GM20000 (cell line): ENCODE data around the gene FAM186B.

ENCODE experiments used
- DNase-seq: peaks from one replicate; pipeline ENCODE4 v3.0.0; 2012; ENCODE audit warnings: low spot score
- TF ChIP-seq, protein P1 (sequence below): IDR thresholded peaks from 2 replicates; pipeline ENCODE4 v1.5.1; 2012; ENCODE audit warnings: mild to moderate bottlenecking, control low read depth; ENCODE audit errors: extremely low read depth, missing control alignments

The FAM186B gene

DNA sequence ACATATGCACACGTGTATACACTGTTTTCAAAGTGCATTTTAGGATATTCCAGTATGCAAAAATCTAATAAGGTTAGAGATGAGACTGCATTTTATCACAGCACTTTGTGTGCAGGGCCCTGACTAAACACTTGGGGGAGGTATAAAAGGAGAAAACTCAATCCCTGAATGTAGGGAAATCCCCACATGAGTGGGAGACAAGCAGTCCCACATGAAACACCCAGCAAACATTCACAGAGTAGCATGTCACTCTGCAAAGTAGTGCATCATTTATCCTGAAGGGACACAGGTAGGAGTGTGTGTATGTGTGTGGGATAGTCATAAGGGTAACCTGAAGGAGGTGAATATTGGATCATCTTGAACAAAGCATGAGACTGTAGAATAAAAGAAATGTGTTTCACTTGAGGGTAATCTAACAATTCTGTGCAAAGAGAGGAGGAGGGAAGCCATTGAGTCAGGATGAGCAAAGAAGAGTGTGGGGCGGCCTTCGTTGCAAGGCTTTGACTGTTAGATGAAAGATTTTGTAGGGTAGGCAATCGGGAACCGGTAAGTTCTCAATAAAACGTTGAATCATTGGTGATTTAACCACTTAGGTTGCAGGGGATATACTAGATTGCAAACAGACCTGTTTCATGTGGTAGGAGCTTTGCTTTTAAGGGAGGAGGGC, 20.9 kb upstream of the FAM186B start:
- TF ChIP-seq, protein P1, sequence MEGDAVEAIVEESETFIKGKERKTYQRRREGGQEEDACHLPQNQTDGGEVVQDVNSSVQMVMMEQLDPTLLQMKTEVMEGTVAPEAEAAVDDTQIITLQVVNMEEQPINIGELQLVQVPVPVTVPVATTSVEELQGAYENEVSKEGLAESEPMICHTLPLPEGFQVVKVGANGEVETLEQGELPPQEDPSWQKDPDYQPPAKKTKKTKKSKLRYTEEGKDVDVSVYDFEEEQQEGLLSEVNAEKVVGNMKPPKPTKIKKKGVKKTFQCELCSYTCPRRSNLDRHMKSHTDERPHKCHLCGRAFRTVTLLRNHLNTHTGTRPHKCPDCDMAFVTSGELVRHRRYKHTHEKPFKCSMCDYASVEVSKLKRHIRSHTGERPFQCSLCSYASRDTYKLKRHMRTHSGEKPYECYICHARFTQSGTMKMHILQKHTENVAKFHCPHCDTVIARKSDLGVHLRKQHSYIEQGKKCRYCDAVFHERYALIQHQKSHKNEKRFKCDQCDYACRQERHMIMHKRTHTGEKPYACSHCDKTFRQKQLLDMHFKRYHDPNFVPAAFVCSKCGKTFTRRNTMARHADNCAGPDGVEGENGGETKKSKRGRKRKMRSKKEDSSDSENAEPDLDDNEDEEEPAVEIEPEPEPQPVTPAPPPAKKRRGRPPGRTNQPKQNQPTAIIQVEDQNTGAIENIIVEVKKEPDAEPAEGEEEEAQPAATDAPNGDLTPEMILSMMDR: no peak
- peak; percentile 59 for DNase-seq

DNA sequence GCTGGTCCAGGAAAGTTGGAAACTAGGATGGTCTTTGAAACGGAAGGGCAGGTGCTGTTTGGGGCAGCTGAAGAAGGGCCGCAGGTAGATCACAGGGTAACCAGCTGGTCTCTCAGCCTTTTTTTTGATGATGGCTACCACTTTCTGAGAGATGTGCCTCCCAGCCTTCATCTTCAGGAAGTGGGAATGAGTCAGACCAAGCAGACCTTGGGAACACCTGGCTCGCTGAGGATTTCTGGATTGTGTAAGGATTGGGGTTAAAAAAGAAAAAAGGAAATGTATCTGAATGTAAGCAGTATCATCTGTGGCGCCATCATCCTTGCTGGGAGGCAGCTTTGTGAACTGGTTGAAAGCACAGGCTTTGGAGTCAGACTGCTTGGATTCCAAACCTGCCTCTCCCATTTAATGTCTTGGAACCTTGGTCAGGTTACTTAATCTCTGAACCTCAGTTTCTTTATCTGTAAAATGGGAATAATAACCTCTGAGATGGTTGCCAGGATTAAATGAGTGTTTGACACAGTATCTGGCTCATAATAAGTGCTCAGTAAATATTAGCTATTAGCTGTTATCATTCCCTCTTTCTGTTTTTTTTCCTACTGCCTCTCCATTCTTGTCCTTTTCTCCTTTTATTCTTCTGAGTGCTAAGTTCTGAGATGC, 19.6 kb upstream of the FAM186B start:
- DNase-seq: no peak
- TF ChIP-seq, protein P1: no peak

DNA sequence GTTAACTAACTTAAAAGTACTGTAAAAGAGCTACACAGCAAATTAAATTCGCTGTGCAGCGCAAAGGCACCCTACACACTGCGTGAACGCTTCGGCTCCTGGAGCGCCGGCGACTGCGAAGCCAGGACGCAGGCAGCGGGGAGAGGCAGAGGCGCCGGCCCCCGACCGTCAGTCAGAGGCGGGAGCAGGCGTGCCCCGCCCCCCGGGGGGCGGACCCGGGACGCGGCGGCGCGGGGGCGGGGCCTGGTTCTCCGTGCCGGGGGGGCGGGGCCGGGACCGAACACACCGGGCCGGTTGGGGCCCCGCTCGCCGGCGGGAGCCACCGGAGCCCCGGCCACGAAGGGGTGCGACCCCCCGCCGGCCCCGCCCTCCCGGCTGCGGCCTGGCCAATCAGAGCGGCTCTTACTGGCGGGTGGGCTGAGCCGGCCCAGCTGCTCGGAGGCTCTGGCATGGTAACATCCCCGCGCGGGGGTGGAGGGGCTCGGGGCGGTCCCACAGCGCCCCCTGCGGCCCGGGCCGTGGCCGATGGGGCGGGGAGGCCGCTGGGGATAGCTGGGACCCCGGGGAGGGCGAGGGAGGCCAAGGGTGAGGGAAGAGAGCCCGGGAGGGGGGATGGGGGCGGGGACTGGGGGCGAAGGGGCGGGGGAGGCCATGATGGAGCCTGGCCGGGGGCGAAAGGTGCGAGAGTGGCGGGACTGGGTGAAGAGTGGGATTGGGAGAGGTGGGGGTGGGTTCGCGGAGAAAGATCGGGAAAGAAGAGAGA, 17.9 kb upstream of the FAM186B start, which contains the start of gene PRPF40B:
PRPF40B (plus strand) TSS at position 420 of the 763 bp plus-strand sequence; CDS start at position 450, 30 bp downstream.
- peak; percentile 98 for DNase-seq
- TF ChIP-seq, protein P1: peak; percentile 64

DNA sequence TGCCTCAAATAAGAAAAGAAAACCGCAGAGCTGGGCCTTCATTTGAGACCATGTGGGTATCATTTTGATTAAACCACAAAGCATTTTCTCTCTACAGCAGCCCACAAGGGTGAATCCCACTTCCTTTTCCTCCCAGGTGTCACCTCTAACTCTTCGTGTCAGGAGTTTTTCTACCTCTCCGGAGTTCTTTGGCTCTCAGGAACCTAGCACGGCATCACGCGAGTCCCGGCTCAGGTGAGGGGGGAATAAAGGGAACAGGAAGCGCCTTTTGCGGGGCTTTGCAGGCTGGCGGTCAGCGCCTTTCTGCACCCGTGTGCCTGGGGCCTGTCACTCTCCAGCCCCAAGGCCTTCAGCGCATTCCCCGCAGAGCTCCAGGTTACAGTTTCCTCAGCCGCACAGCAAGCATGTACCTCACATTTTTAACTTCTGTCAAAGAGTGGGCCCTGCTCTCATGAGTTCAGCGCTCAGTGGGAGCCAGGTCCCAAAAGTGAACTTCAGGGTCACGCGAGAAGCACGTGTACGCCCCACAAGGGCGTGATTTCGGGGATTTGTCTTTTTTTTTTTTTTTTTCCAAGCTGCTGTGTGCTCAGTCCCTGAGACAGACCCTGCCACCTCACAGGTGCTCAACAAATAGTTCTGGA, 17.2 kb upstream of the FAM186B start:
- DNase-seq: peak; percentile 63
- TF ChIP-seq, protein P1: no peak

DNA sequence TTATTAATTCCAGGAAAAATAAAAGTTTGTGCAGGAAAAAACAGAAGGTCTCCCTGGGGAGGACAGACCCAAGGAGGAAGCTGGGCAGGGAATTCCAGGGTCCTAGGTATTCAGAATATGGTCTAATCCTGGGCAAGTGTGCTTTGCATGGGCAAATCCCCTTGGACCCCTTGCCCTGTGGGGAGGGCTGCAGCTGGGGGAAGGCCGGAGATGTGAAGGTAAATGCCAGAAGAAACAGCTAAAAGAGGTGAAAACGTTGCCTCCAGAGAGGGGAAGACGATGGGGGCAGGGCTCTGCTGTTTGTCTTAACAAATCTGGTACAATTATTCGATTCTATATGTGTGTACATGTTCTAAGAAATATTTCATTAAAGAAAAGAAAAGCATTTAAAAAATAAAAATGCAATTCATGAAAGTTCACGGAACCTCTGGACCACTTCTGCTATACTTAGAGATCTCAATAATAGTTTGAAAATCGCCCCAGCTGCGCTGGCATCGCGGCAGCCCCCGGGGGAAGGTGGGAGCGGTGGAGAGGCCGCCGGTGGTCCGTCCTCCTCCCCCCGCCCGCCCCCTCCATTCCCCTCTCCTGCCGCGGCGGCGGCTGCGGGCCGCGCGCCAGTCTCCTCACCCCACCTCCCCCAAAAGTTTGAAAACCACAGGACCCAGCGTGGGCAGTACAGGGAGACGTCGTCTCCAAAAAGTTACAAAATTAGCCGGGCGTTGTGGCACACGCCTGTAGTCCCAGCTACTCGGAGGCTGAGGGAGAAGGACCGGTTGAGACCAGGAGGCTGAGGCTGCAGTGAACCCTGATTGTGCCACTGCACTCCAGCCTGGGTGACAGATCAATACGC, 16.4 kb upstream of the FAM186B start:
- DNase-seq: no peak
- TF ChIP-seq, protein P1: no peak

DNA sequence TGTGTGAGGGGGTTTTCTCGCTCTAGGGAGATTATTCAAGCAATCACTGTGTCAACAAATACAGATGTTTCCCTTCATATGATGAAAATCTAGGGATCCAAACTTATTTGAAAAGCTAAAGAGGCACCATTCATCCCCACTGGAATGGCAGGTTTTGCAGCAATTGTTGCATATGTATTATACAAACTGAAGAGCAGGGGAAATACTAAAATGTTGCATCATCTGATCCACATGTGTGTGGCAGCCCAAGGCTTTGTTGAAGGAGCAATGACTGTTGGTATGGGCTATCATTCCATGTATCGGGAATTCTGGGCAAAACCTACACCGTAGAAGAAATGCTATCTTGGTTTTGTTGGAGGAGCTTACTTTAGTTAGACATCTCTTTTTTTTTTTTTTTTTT, 13.8 kb upstream of the FAM186B start:
- TF ChIP-seq, protein P1: no peak
- DNase-seq: no peak
